Gastrocnemius medialis (tissue), 4 donors: ENCODE measurements around the gene TLX2. TPM values are rescaled to one million over a fixed set of nuclear protein-coding genes. Genes with fewer than 3 reads are reported as not detected.

Experiments
- ATAC-seq, 2 donors: fragments of 150-250 bp; one replicate each; pipeline ENCODE4 v1.9.1; 2016
- DNase-seq, 2 donors: peaks; one replicate each; pipeline ENCODE4 v3.0.0-alpha.2; 2019
- H3K27ac ChIP-seq, 4 donors: fragments of 200-600 bp; sonication (generic); 1 replicate in 1 of 4; 2 replicates in 3 of 4; pipeline ENCODE4 v1.5.1; 2016 to 2018; ENCODE audit warnings: mild to moderate bottlenecking in 2 of 4, moderate library complexity in 1 of 4
- H3K27me3 ChIP-seq, 3 donors: fragments of 200-600 bp; sonication (generic) in 2 of 3; 1 replicate in 1 of 3; 2 replicates in 2 of 3; pipeline versions ENCODE4 v1.5.1 to v1.6.0; 2016 to 2019; ENCODE audit warnings: mild to moderate bottlenecking in 1 of 3, moderate library complexity in 1 of 3
- H3K36me3 ChIP-seq, 2 donors: fragments of 200-600 bp; sonication (generic) in 1 of 2; one replicate each; pipeline ENCODE4 v1.5.1; 2017 to 2018
- H3K4me1 ChIP-seq, 2 donors: fragments of 200-600 bp; sonication (generic) in 1 of 2; one replicate each; pipeline ENCODE4 v1.5.1; 2016 to 2017; ENCODE audit warnings: mild to moderate bottlenecking in 2 of 2
- H3K4me3 ChIP-seq, 4 donors: fragments of 200-600 bp; sonication (generic) in 3 of 4; 1 replicate in 1 of 4; 2 replicates in 3 of 4; pipeline ENCODE4 v1.5.1; 2016 to 2019; ENCODE audit warnings: mild to moderate bottlenecking in 2 of 4
- H3K9me3 ChIP-seq, 3 donors: fragments of 200-600 bp; sonication (generic) in 2 of 3; 1 replicate in 1 of 3; 2 replicates in 2 of 3; pipeline ENCODE4 v1.5.1; 2016 to 2019
- CTCF ChIP-seq, 5 experiments: fragments of 450-650 bp in 3 of 5; fragments of 200-600 bp in 2 of 5; sonication (generic) in 2 of 5; IDR thresholded peaks in 4 of 5; conservative IDR thresholded peaks in 1 of 5; 1 replicate in 4 of 5; 2 replicates in 1 of 5; pipeline ENCODE4 v1.5.1; 2016 to 2019; ENCODE audit warnings: antibody characterized with exemption in 5 of 5, mild to moderate bottlenecking in 3 of 5, moderate library complexity in 3 of 5
- POLR2A ChIP-seq, 2 donors: fragments of 450-650 bp; IDR thresholded peaks; one replicate each; pipeline ENCODE4 v1.6.1; 2017; ENCODE audit warnings: antibody characterized with exemption in 2 of 2, mild to moderate bottlenecking in 2 of 2, moderate library complexity in 2 of 2
- in situ Hi-C, 4 donors: fragments of 200-750 bp; cut with MboI; loops; one replicate each; pipeline versions ENCODE4 v1.15.0 to v1.8.0; 2017; ENCODE audit warnings: low sequenced_read_pairs in 4 of 4
- intact Hi-C: fragments of 100-400 bp; cut with DNase I; formaldehyde crosslinking; loops from one replicate; pipeline ENCODE4 v1.15.1; 2023; ENCODE audit warnings: low total_unique reads
- total RNA-seq, 4 donors: library from RNA; depleted of rRNA; stranded (reverse); fragments of >200 nt; gene quantifications; one replicate each; pipeline versions ENCODE4 v1.1.0 to v1.2.3, GENCODE V29; 2016

The TLX2 gene
- total RNA-seq, 4 donors from 2014 or later, result not detected

DNA sequence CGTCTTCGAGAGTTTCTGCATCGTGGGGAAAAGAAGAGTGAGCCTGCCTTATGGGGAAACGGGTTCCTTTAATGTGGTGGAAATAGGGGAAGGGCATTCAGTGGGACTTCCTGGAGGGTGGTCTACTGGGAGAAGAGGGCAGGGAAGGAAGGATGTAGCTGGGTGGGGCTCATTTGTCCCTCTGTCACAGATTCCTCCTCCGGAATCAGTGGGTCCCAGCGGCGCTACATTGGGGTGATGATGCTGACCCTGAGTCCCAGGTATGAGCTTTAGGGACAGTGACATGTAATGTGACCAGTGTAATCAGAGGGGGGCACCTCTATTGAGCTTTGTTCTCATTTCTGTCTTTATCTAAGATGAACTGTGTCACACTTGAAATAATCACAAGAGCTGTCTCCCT is 17.4 kb downstream of the TLX2 start:
- ATAC-seq, result no peak
- DNase-seq, result no peak
- no peaks in the 10 kb centered on the region for H3K27me3 ChIP-seq
- TF ChIP-seq CTCF (IDR thresholded peaks at IDR 0.05 in 4 of 5, conservative IDR thresholded peaks at IDR 0.05 in 1 of 5) (no peak), POLR2A (IDR thresholded peaks at IDR 0.05) (no peak)
- no peaks in the 10 kb centered on the region for H3K9me3 ChIP-seq
- H3K36me3 ChIP-seq, result peaks cover 0 to 36% of the 10 kb centered on the region in 2 donors
- in situ Hi-C loops, result loop anchor here in 2 of 4 donors (5.0 to 25.0 kb wide), 2 partner anchors 49 to 1294 kb away; partner anchors contain the start of genes CCDC142 (in 1 of the 2), CCT7 (in 1 of the 2), PRADC1 (in 1 of the 2) and TTC31 (in 1 of the 2)
- peaks cover 19 to 28% of the 10 kb centered on the region in 2 donors for H3K4me1 ChIP-seq
- H3K27ac ChIP-seq, result no peak overlapping the region
- H3K4me3 ChIP-seq, result no peak overlapping the region
- intact Hi-C loops, result no loop called here

DNA sequence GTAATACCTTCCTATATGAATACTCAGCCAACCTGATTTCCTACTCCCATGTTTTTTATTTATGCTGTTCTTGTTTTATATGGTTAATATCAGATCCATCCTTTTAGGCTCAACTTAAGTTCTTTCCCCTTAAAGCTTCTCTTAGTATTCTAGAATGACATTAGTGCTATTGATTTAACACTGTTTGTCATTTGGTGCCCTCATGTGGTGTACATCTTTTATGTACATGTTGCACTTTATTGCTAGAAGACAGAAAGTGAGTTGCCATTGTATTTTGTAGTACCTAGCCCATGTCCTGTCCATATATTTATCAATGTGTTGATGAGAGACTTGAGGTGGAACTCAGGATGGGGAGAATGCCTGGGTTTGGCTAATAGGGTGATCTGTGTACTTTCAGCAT is 18.0 kb downstream of the TLX2 start:
- TF ChIP-seq POLR2A (IDR thresholded peaks at IDR 0.05), result no peak
- no peak for TF ChIP-seq CTCF (IDR thresholded peaks at IDR 0.05 in 4 of 5, conservative IDR thresholded peaks at IDR 0.05 in 1 of 5)
- Histone ChIP-seq H3K9me3 (no peaks in the 10 kb centered on the region), H3K27ac (no peak overlapping the region), H3K36me3 (peaks cover 0 to 30% of the 10 kb centered on the region in 2 donors), H3K4me3 (no peak overlapping the region), H3K4me1 (peaks cover 19 to 28% of the 10 kb centered on the region in 2 donors), H3K27me3 (no peaks in the 10 kb centered on the region)
- in situ Hi-C loops, result loop anchor here in 2 of 4 donors (5.0 to 25.0 kb wide), 2 partner anchors 50 to 1295 kb away; partner anchors contain the start of genes CCDC142 (in 1 of the 2), CCT7 (in 1 of the 2), PRADC1 (in 1 of the 2) and TTC31 (in 1 of the 2)
- no peak for DNase-seq
- intact Hi-C loops, result no loop called here
- ATAC-seq, result no peak

GRCh38 chr2:74533464-74533863 is 19.2 kb downstream of the TLX2 start:
- DNase-seq (no peak), ATAC-seq (no peak)
- intact Hi-C loops (no loop called here), in situ Hi-C loops (loop anchor here in 2 of 4 donors (5.0 to 25.0 kb wide), 2 partner anchors 51 to 1296 kb away; partner anchors contain the start of genes CCDC142 (in 1 of the 2), CCT7 (in 1 of the 2), PRADC1 (in 1 of the 2) and TTC31 (in 1 of the 2))
- Histone ChIP-seq H3K27me3 (no peaks in the 10 kb centered on the region), H3K27ac (no peak overlapping the region), H3K4me3 (no peak overlapping the region), H3K36me3 (peaks cover 0 to 19% of the 10 kb centered on the region in 2 donors), H3K4me1 (peaks cover 14 to 18% of the 10 kb centered on the region in 2 donors), H3K9me3 (no peaks in the 10 kb centered on the region)
- TF ChIP-seq POLR2A (IDR thresholded peaks at IDR 0.05), result no peak
- no peak for TF ChIP-seq CTCF (IDR thresholded peaks at IDR 0.05 in 4 of 5, conservative IDR thresholded peaks at IDR 0.05 in 1 of 5)

GRCh38 chr2:74534411-74534810 is 20.2 kb downstream of the TLX2 start:
- Histone ChIP-seq H3K4me1 (peaks cover 9 to 13% of the 10 kb centered on the region in 2 donors), H3K9me3 (no peaks in the 10 kb centered on the region), H3K27me3 (no peaks in the 10 kb centered on the region), H3K4me3 (no peak overlapping the region), H3K36me3 (peaks cover 0 to 19% of the 10 kb centered on the region in 2 donors), H3K27ac (no peak overlapping the region)
- ATAC-seq (no peak), DNase-seq (no peak)
- TF ChIP-seq POLR2A (IDR thresholded peaks at IDR 0.05), result no peak
- no peak for TF ChIP-seq CTCF (IDR thresholded peaks at IDR 0.05 in 4 of 5, conservative IDR thresholded peaks at IDR 0.05 in 1 of 5)
- in situ Hi-C loops (loop anchor here in 2 of 4 donors (5.0 to 25.0 kb wide), 2 partner anchors 52 to 1297 kb away; partner anchors contain the start of genes CCDC142 (in 1 of the 2), CCT7 (in 1 of the 2), PRADC1 (in 1 of the 2) and TTC31 (in 1 of the 2)), intact Hi-C loops (no loop called here)
